Left ventricle myocardium inferior (tissue), 1 donor: ENCODE data around the gene TRAPPC6A. TPM values are rescaled to one million over a fixed set of nuclear protein-coding genes. Genes with fewer than 3 reads are reported as not detected.

Experiments used
- DNase-seq: peaks from one replicate; pipeline ENCODE4 v3.0.0-alpha.2; 2020
- H3K27ac ChIP-seq: fragments of 200-600 bp; replicated peaks from 2 replicates; pipeline ENCODE4 v1.8.0; 2021
- H3K27me3 ChIP-seq: fragments of 200-600 bp; 2 replicates; pipeline ENCODE4 v1.8.0; 2021; ENCODE audit warnings: low read depth
- H3K36me3 ChIP-seq: fragments of 200-600 bp; 2 replicates; pipeline ENCODE4 v1.8.0; 2021
- H3K4me1 ChIP-seq: fragments of 200-600 bp; 2 replicates; pipeline ENCODE4 v1.8.0; 2021
- H3K4me3 ChIP-seq: fragments of 200-600 bp; 2 replicates; pipeline ENCODE4 v1.8.0; 2021; ENCODE audit warnings: mild to moderate bottlenecking, moderate library complexity
- H3K9me3 ChIP-seq: fragments of 200-600 bp; replicated peaks from 2 replicates; pipeline ENCODE4 v1.8.0; 2021
- CTCF ChIP-seq: fragments of 200-600 bp; IDR thresholded peaks from 2 replicates; pipeline ENCODE4 v1.8.0; 2021; ENCODE audit warnings: antibody characterized with exemption, mild to moderate bottlenecking, borderline replicate concordance
- intact Hi-C: fragments of 100-400 bp; cut with micrococcal nuclease; formaldehyde crosslinking; loops from one replicate; pipeline ENCODE4 v1.11.0; 2022
- total RNA-seq: library from RNA; stranded (reverse); fragmentation: NEBNext Ultra II Directional; extraction: Animal tissue kit (Norgen Biotek cat#: 25700); gene quantifications from one replicate; pipeline ENCODE4 v1.2.1, GENCODE V29; 2021
- donor health status: DM: no; HTN: yes; CAD: no; lungs with severe emphysema.

TRAPPC6A gene
- total RNA-seq, 1 donor from 2014 or later, result 15.8 TPM

GRCh38 chr19:45152504-45153338 lies 25.3 kb downstream of the TRAPPC6A start:
- no peak for TF ChIP-seq CTCF
- H3K27ac ChIP-seq, result peak overlapping the region; percentile 61
- H3K4me3 ChIP-seq, result peak overlapping the region; percentile 62
- H3K9me3 ChIP-seq, result no peaks in the 10 kb centered on the region
- H3K4me1 ChIP-seq, result peaks cover 29% of the 10 kb centered on the region
- H3K36me3 ChIP-seq, result no peaks in the 10 kb centered on the region
- intact Hi-C loops, result no loop called here
- peak; percentile 49 for DNase-seq
- H3K27me3 ChIP-seq, result peaks cover 32% of the 10 kb centered on the region

GRCh38 chr19:45151821-45152503 lies 26.1 kb downstream of the TRAPPC6A start:
- TF ChIP-seq CTCF, result no peak
- H3K27me3 ChIP-seq, result peaks cover 28% of the 10 kb centered on the region
- H3K4me1 ChIP-seq, result peaks cover 29% of the 10 kb centered on the region
- no peak overlapping the region for H3K27ac ChIP-seq
- no peaks in the 10 kb centered on the region for H3K9me3 ChIP-seq
- intact Hi-C loops, result no loop called here
- peak overlapping the region; percentile 62 for H3K4me3 ChIP-seq
- no peaks in the 10 kb centered on the region for H3K36me3 ChIP-seq
- no peak for DNase-seq

GRCh38 chr19:45151320-45151719 lies 26.7 kb downstream of the TRAPPC6A start:
- intact Hi-C loops, result no loop called here
- Histone ChIP-seq H3K36me3 (peaks cover 6% of the 10 kb centered on the region), H3K4me1 (peaks cover 29% of the 10 kb centered on the region), H3K27ac (no peak overlapping the region), H3K27me3 (peaks cover 28% of the 10 kb centered on the region), H3K9me3 (no peaks in the 10 kb centered on the region), H3K4me3 (no peak overlapping the region)
- DNase-seq, result no peak
- TF ChIP-seq CTCF, result no peak

- H3K36me3 ChIP-seq, result peaks cover 11% of the 10 kb centered on the region
- no peak for DNase-seq
- H3K4me1 ChIP-seq, result peaks cover 29% of the 10 kb centered on the region
- intact Hi-C loops, result no loop called here
- H3K4me3 ChIP-seq, result no peak overlapping the region
- TF ChIP-seq CTCF, result no peak
- no peaks in the 10 kb centered on the region for H3K9me3 ChIP-seq
- peaks cover 28% of the 10 kb centered on the region for H3K27me3 ChIP-seq
- H3K27ac ChIP-seq, result no peak overlapping the region
These were observed 27.2 kb downstream of the TRAPPC6A start for GRCh38 chr19:45150751-45151281.

- Histone ChIP-seq H3K36me3 (peaks cover 16% of the 10 kb centered on the region), H3K27me3 (peaks cover 28% of the 10 kb centered on the region), H3K4me1 (peaks cover 29% of the 10 kb centered on the region), H3K9me3 (no peaks in the 10 kb centered on the region), H3K4me3 (no peak overlapping the region), H3K27ac (no peak overlapping the region)
- intact Hi-C loops, result no loop called here
- TF ChIP-seq CTCF, result no peak
- no peak for DNase-seq
These were observed 27.9 kb downstream of the TRAPPC6A start for GRCh38 chr19:45150180-45150579.
